Right lobe of liver (tissue), 4 donors: ENCODE results near the gene INPP5D.

Source experiments
- POLR2A ChIP-seq: fragments of 450-650 bp; IDR thresholded peaks from one replicate; pipeline ENCODE4 v1.6.1; 2017; ENCODE audit warnings: antibody characterized with exemption, mild to moderate bottlenecking
- TF ChIP-seq, protein P1 (sequence below), 4 donors: fragments of 200-600 bp in 3 of 4; fragments of 450-650 bp in 1 of 4; IDR thresholded peaks; one replicate each; pipeline versions ENCODE4 v1.5.1 to v1.8.0; 2016 to 2022; ENCODE audit warnings: antibody characterized with exemption in 4 of 4, mild to moderate bottlenecking in 2 of 4
- donor health status: DM: no; HTN: no; CAD: no.
- donor health status: DM: no; HTN: no; CAD: no.
- donor health status: DM: no; HTN: yes; CAD: no.

DNA sequence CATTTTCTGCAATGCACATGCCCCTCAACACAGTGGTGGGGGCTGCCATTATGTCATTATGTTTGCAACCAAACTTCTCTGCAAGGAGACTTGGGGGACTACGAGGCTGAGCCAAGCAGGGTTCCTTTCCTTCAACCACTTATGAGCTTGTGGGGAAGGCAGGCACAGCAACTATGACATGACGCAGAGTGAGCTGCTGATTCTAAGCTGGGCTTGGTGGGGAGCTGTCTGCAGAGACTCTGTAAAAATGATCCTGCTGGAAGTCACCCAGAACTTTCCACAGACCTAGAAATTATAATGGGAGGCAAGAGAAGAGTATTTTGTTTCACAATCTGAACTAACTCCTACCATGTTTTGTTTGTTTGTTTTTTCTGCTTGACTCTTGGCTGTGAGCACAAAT, 55.6 kb downstream of the INPP5D start:
- no peak for TF ChIP-seq POLR2A
- TF ChIP-seq, protein P1, sequence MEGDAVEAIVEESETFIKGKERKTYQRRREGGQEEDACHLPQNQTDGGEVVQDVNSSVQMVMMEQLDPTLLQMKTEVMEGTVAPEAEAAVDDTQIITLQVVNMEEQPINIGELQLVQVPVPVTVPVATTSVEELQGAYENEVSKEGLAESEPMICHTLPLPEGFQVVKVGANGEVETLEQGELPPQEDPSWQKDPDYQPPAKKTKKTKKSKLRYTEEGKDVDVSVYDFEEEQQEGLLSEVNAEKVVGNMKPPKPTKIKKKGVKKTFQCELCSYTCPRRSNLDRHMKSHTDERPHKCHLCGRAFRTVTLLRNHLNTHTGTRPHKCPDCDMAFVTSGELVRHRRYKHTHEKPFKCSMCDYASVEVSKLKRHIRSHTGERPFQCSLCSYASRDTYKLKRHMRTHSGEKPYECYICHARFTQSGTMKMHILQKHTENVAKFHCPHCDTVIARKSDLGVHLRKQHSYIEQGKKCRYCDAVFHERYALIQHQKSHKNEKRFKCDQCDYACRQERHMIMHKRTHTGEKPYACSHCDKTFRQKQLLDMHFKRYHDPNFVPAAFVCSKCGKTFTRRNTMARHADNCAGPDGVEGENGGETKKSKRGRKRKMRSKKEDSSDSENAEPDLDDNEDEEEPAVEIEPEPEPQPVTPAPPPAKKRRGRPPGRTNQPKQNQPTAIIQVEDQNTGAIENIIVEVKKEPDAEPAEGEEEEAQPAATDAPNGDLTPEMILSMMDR (IDR thresholded peaks at IDR 0.05), result no peak
